Parathyroid adenoma (tissue), 2 donors: ENCODE results near the gene TMEM178B.
"Not testable (repeated sequence)": the region's sequence is repeated elsewhere in the genome, so short reads cannot be mapped to it uniquely, and the experiment has no call there.

Source experiments
- H2AFZ ChIP-seq: fragments of 300-600 bp; sonication (generic); one replicate; pipeline ENCODE4 v1.7.0; 2017; ENCODE audit warnings: antibody characterized with exemption, mild to moderate bottlenecking
- H3K27ac ChIP-seq: fragments of 300-600 bp; sonication (generic); one replicate; pipeline ENCODE4 v1.7.0; 2017
- H3K27me3 ChIP-seq: fragments of 300-600 bp; sonication (generic); one replicate; pipeline ENCODE4 v1.7.0; 2017; ENCODE audit warnings: low read length; ENCODE audit not compliant: control insufficient read depth, insufficient read depth
- H3K36me3 ChIP-seq: fragments of 300-600 bp; sonication (generic); one replicate; pipeline ENCODE4 v1.7.0; 2017; ENCODE audit warnings: low read length; ENCODE audit not compliant: control insufficient read depth, insufficient read depth
- H3K4me1 ChIP-seq: fragments of 300-600 bp; sonication (generic); one replicate; pipeline ENCODE4 v1.7.0; 2017; ENCODE audit warnings: control low read depth
- H3K4me2 ChIP-seq: fragments of 300-600 bp; sonication (generic); one replicate; pipeline ENCODE4 v1.7.0; 2017; ENCODE audit warnings: low read length
- H3K4me3 ChIP-seq: fragments of 300-600 bp; sonication (generic); one replicate; pipeline ENCODE4 v1.7.0; 2017; ENCODE audit warnings: low read depth, low read length
- H3K79me2 ChIP-seq: fragments of 300-600 bp; sonication (generic); one replicate; pipeline ENCODE4 v1.7.0; 2017; ENCODE audit warnings: control low read depth
- H3K9ac ChIP-seq: fragments of 300-600 bp; sonication (generic); one replicate; pipeline ENCODE4 v1.7.0; 2017; ENCODE audit warnings: mild to moderate bottlenecking
- H3K9me3 ChIP-seq: fragments of 300-600 bp; sonication (generic); one replicate; pipeline ENCODE4 v1.7.0; 2017; ENCODE audit warnings: low read length; ENCODE audit not compliant: control insufficient read depth
- TF ChIP-seq, protein P1 (sequence below): fragments of 300-600 bp; sonication (generic); IDR thresholded peaks from one replicate; pipeline ENCODE4 v1.7.0; 2017; ENCODE audit warnings: antibody characterized with exemption, mild to moderate bottlenecking
- donor health status: primary hyperparathyroidism.

Gene TMEM178B

DNA sequence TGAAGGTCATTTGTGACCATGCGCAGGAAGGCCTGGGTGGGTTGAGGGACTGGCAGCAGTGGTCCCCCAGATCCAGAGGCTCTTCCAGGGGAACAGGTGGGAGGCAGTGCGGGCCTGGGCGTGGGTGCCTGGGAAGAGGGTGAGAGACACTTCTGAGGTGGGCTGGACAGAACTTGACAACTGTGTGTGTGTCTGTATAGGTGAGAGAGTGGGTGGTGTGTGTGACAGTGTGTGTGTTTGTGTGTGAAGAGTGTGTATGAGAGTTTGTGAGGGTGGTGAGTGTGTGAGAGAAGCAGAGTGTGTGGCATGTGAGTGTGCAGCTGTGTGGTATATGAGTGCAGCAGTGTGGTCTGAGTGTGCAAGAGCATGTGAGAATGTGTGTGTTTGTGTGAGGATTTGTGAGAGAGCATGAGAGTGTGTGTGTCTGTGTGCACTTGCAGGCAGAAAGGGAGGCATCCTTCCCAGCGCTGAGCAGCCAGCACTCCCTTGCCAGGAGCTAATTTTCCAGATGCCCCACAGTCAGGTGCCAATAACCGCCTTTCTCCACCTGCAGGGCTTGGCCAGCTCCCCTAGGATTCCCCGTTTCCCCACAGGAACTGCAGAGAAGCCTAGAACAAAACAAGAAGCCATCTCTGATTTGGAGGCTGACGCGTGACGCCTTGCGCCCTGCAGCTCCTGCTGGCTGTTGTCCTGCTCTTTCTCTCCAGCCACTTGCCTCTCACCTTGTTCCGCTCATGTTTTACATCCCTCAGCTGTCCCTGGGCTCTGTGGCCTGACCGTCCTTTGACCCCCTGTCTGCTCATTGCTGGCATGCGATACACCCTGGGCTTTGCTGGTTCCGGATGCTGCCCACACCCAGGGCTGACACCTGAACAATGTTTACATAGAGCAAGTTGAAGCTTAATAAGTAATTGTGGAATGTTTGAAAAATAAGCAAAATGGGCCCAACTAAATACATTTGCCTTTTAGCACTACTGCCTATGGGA is 88.0 kb downstream of the TMEM178B start:
- H3K27ac ChIP-seq, result no peak overlapping the region
- TF ChIP-seq, protein P1, sequence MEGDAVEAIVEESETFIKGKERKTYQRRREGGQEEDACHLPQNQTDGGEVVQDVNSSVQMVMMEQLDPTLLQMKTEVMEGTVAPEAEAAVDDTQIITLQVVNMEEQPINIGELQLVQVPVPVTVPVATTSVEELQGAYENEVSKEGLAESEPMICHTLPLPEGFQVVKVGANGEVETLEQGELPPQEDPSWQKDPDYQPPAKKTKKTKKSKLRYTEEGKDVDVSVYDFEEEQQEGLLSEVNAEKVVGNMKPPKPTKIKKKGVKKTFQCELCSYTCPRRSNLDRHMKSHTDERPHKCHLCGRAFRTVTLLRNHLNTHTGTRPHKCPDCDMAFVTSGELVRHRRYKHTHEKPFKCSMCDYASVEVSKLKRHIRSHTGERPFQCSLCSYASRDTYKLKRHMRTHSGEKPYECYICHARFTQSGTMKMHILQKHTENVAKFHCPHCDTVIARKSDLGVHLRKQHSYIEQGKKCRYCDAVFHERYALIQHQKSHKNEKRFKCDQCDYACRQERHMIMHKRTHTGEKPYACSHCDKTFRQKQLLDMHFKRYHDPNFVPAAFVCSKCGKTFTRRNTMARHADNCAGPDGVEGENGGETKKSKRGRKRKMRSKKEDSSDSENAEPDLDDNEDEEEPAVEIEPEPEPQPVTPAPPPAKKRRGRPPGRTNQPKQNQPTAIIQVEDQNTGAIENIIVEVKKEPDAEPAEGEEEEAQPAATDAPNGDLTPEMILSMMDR, result no peak
- no peaks in the 10 kb centered on the region for H3K27me3 ChIP-seq
- H3K4me1 ChIP-seq, result peaks cover 16% of the 10 kb centered on the region
- no peak overlapping the region for H2AFZ ChIP-seq
- no peak overlapping the region for H3K9ac ChIP-seq
- H3K4me3 ChIP-seq, result no peak overlapping the region
- no peaks in the 10 kb centered on the region for H3K36me3 ChIP-seq
- no peak overlapping the region for H3K4me2 ChIP-seq
- no peaks in the 10 kb centered on the region for H3K9me3 ChIP-seq
- H3K79me2 ChIP-seq, result peaks cover 36% of the 10 kb centered on the region

DNA sequence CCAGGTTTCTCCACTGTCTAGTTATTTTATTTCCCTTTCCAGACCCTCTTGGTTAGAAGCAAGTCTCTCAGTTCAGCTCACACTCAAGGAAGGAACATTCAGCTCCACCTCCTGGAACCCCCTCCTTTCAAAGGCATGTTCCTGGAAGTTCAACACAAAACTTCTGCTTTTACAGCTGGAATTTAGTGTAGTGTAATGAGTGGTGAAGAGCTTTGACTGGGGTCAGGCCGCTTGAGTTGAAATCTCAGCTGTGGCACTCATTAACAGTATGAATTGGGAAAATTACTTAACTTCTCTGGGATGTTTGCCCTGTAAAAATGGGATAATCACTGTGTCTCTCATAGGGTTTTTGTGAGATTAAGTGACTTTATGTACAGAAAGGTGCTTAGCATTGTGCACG is 91.7 kb downstream of the TMEM178B start:
- Histone ChIP-seq H3K9me3 (no peaks in the 10 kb centered on the region), H3K9ac (no peak overlapping the region), H2AFZ (no peak overlapping the region), H3K4me1 (peaks cover 15% of the 10 kb centered on the region), H3K4me2 (no peak overlapping the region), H3K36me3 (no peaks in the 10 kb centered on the region), H3K27me3 (no peaks in the 10 kb centered on the region), H3K79me2 (peaks cover 40% of the 10 kb centered on the region), H3K4me3 (no peak overlapping the region), H3K27ac (no peak overlapping the region)
- TF ChIP-seq, protein P1, result no peak

DNA sequence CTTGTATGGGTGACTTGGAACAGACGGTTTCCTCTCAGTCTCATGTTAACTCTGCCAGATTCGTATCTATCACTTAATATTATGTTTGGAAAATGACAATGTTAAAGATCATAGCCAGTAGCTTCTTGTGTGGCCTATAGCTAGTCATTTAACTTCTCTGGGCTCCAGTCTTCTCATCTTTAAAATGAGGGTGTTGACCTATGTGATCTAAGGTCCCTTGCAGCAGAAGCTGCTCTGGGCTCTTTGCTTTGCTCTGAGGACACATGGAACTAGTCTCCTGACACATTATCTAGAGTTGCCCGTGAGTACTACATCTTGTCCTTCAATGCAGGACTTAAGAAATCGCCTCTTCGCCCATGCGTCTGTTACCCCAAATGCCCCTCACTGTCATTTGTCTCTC is 93.1 kb downstream of the TMEM178B start:
- no peak overlapping the region for H3K9ac ChIP-seq
- H3K4me3 ChIP-seq, result no peak overlapping the region
- no peaks in the 10 kb centered on the region for H3K36me3 ChIP-seq
- no peaks in the 10 kb centered on the region for H3K27me3 ChIP-seq
- H3K27ac ChIP-seq, result peak overlapping the region; percentile 4
- no peaks in the 10 kb centered on the region for H3K9me3 ChIP-seq
- H2AFZ ChIP-seq, result no peak overlapping the region
- no peak overlapping the region for H3K4me2 ChIP-seq
- H3K79me2 ChIP-seq, result peaks cover 29% of the 10 kb centered on the region
- TF ChIP-seq, protein P1, result no peak
- H3K4me1 ChIP-seq, result peaks cover 15% of the 10 kb centered on the region

DNA sequence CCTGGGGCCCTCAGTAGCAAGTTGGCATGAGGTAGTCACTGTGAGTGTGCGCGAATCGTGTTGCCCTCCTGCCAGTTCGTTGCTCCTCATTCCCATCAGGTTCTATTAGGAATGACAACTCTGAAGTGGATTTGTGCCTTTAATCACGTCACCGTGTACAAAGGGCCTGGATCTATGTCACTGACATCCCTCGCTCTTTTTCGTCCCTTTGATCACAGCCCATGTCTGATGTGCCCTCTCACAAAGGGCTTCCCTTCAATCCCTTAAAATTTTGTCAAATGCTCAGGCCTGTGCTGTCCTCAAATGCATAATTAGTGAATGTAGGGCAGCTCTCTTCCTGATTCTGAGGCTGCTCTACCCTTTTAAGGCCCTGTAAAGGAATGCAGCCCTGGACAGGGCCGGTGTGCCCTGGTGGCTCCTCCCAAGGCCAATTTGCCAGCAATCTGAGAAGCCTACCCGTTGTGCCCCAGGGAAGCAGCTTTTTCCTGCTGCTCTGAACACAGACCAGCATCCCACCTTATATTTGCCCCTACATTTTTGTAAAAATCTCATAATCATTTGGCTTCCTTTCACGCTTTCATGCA is 93.6 kb downstream of the TMEM178B start:
- Histone ChIP-seq H3K36me3 (no peaks in the 10 kb centered on the region), H3K4me2 (no peak overlapping the region), H2AFZ (no peak overlapping the region), H3K27ac (peak overlapping the region; percentile 4), H3K4me1 (peaks cover 15% of the 10 kb centered on the region), H3K79me2 (peaks cover 24% of the 10 kb centered on the region), H3K9ac (no peak overlapping the region), H3K27me3 (no peaks in the 10 kb centered on the region), H3K4me3 (no peak overlapping the region), H3K9me3 (no peaks in the 10 kb centered on the region)
- TF ChIP-seq, protein P1, result no peak

DNA sequence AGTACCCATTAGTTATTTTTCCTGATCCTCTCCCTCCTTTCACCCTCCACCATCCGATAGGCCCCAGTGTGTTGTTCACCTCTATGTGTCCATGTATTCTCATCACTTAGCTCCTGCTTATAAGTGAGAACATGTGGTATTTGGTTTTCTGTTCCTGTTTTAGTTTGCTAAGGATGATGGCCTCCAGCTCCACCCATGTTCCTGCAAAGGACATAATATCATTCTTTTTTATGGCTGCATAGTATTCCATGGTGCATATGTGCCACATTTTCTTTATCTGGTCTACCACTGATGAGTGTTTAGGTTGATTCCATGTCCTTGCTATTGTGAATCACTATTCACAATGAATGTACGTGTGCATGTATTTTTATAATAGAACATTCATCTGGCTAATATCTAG is 95.3 kb downstream of the TMEM178B start:
- H3K9me3 ChIP-seq, H3K9ac ChIP-seq: not testable (repeated sequence)

DNA sequence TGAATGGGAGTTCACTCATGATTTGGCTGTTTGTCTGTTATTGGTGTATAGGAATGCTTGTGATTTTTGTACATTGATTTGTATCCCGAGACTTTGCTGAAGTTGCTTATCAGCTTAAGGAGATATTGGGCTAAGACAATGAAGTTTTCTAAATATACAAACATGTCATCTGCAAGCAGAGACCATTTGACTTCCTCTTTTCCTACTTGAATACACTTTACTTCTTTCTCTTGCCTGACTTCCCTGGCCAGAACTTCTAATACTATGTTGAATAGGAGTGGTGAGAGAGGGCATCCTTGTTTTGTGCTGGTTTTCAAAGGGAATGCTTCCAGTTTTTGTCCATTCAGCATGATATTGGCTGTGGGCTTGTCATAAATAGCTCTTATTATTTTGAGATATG is 101.9 kb downstream of the TMEM178B start:
- not testable (repeated sequence) for H2AFZ ChIP-seq, H3K9me3 ChIP-seq, H3K4me3 ChIP-seq, H3K36me3 ChIP-seq, H3K27me3 ChIP-seq, H3K4me1 ChIP-seq, H3K27ac ChIP-seq, H3K4me2 ChIP-seq, H3K9ac ChIP-seq
- H3K79me2 ChIP-seq, result peaks cover 37% of the 10 kb centered on the region

More for the DNA sequence above, 95.3 kb downstream of the TMEM178B start:
- H3K4me2 ChIP-seq, H3K4me3 ChIP-seq, H3K36me3 ChIP-seq, H3K27ac ChIP-seq, H3K27me3 ChIP-seq, H2AFZ ChIP-seq: not testable (repeated sequence)
- H3K4me1 ChIP-seq, result peaks cover 15% of the 10 kb centered on the region
- H3K79me2 ChIP-seq, result peaks cover 26% of the 10 kb centered on the region

DNA sequence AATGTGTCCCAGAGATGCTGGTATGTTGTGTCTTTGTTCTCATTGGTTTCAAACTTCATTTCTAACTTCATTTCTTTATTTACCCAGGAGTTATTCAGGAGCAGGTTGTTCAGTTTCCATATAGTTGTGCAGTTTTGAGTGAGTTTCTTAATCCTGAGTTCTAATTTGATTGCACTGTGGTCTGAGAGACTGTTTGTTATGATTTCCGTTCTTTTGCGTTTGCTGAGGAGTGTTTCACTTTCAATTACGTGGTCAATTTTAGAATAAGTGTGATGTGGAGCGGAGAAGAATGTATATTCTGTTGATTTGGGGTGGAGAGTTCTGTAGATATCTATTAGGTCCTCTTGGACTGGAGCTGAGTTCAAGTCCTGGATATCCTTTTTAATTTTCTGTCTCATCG is 103.3 kb downstream of the TMEM178B start:
- peaks cover 51% of the 10 kb centered on the region for H3K79me2 ChIP-seq
- not testable (repeated sequence) for H3K9me3 ChIP-seq, H3K4me1 ChIP-seq, H3K4me2 ChIP-seq, H3K4me3 ChIP-seq, H3K27ac ChIP-seq, H3K36me3 ChIP-seq, H3K27me3 ChIP-seq, H3K9ac ChIP-seq, H2AFZ ChIP-seq
